ENCODE measurements around the gene DTX2.
"Not testable (repeated sequence)": the region's sequence is repeated elsewhere in the genome, so short reads cannot be mapped to it uniquely, and the experiment has no call there.

Gene DTX2

GRCh38 chr7:76495717-76496116, 34.2 kb downstream of the DTX2 start:
- not testable (repeated sequence) for DNase-seq

DNA sequence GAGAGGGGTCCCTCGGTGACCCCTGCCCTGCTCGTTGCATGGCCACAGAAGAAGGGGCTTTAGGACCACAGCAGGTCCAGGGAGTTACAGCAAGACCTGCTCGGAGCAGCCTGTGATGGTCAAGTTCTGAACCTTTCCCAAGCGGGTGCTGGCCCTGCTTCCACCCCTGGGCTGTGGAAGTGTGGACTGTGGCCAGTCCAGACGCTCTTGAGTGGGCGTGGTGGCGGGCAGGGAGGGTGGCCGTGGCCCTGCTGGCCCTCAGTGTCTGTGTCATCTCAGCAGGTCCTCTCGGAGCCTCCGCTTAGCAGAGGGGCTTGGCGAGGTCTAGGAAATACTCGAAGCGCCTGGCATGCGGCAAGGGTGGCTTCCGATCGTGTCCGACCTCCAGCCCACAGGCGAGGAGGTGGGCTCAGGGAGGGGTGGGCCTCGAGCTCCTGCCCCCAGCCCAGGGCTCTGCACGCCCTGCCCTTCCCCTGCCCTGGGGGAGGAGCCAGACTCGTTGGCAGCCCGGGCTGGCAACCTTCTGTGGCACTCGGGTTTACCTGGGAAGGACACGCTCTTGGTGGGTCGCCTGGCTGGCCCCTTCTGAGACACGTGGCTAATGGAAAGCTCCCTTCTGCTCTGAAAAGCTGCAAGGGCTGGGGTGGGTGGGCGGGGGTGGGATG, 36.5 kb downstream of the DTX2 start:
- not testable (repeated sequence) for DNase-seq

GRCh38 chr7:76498583-76499200, 37.2 kb downstream of the DTX2 start:
- not testable (repeated sequence) for DNase-seq

GRCh38 chr7:76499201-76499923, 37.9 kb downstream of the DTX2 start:
- DNase-seq = not testable (repeated sequence)

DNA sequence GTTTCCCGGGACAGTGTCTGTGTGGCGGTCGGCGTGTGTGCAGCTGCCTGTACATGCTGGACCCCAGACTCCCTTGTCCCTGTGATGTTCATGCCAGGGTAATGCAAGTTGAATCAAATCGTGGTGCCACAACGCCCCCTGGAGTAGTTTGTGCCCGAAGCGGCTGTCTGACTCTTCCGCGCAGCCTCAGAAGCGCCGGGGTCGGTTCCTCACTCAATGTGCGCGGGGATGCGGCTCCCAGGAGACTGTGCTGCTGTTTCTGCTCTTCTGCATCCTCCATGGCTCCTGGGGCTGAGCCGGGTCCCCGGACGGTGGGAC, 38.4 kb downstream of the DTX2 start:
- DNase-seq = not testable (repeated sequence)

DNA sequence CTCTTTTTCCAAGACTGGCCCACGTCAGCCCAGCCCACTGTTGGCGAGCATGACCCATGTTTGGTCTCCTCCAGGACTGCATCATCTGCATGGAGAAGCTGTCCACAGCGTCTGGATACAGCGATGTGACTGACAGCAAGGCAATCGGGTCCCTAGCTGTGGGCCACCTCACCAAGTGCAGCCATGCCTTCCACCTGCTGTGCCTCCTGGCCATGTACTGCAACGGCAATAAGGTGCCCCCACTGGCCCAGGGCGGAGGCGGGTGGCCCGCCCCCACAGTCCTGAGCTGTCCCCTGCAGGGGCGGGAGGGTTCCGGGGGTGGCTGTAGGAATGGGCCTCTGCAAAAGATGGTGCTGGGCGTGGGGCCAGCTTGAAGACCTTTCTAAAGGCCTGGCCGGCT, 40.7 kb downstream of the DTX2 start:
- DNase-seq = not testable (repeated sequence)

- not testable (repeated sequence) for DNase-seq
Measured at GRCh38 chr7:76502836-76503235, 41.3 kb downstream of the DTX2 start.

GRCh38 chr7:76503244-76503643, 41.7 kb downstream of the DTX2 start:
- DNase-seq = not testable (repeated sequence)

GRCh38 chr7:76504351-76505167, 43.0 kb downstream of the DTX2 start:
- not testable (repeated sequence) for DNase-seq

GRCh38 chr7:76505168-76506080, 43.9 kb downstream of the DTX2 start:
- no peak for DNase-seq

DNA sequence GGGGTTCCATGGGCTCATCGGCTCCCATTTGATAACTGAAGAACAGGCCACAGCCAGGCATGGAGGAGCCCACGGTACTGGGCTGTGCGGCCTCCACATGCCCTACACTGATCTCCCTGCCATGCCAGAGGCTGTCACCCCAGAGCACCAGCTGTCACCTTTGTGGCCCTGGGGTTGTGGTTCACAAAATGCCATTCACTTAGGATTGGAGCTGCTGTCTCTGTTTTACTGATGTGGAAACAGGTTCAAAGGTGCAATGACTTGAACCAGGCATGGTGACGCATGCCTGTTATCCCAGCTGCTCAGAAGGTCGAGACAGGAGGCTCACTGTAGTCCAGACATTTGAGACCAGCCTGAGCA, 44.6 kb downstream of the DTX2 start:
- DNase-seq = no peak

DNA sequence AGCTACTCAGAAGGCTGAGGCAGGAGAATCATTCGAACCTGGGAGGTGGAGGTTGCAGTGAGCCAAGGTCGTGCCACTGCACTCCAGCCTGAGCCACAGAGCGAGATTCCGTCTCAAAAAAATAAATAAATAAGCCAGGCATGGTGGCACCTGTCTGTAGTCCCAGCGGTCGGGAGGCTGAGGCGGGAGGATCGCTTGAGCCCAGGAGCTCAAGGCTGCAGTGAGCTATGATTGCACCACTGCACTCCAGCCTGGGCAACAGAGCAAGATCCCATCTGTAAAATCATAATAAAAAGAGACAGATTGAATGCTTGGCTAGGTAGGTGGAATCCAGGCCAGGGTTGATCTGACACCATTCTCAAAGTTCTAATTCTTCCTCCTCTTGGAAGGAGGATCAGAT, 45.1 kb downstream of the DTX2 start:
- not testable (repeated sequence) for DNase-seq

DNA sequence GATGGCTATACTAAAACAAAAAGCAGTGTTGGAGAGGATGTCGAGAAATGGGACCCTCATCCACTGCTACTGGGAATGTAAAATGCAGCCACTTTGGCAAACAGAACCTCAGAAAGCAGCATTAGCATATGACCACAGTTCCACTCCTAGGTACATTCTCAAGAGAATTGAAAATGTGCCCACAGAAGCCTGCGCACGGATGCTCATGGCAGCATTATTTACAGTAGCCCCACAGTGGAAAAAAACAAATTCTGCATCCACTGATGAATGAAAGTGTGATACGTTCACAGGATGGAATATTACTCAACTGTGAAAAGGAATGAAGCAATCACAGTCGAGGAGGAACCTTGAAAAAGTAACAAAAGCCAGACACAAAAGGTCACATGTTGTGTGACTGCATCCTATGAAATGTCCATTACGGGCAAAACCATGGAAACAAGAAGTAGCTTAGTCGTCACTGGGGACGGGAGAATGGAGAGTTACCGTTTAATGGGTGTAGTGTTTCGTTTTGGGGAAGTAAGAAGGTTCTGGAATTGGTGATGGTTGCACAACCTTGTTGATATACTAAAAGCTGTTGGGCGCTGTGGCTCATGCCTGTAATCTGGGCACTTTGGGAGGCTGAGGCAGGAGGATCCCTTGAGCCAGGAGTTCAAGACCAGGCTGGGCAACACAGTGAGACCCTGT, 46.4 kb downstream of the DTX2 start:
- no peak for DNase-seq

GRCh38 chr7:76509931-76510877, 48.7 kb downstream of the DTX2 start, which contains the start of gene UPK3B:
Gene UPK3B (plus strand): TSS chr7:76510552. CDS start chr7:76510653, 101 bp downstream.
- no peak for DNase-seq

GRCh38 chr7:76511200-76511910, 49.8 kb downstream of the DTX2 start:
- DNase-seq = not testable (repeated sequence)

GRCh38 chr7:76511911-76512885, 50.7 kb downstream of the DTX2 start:
- DNase-seq = not testable (repeated sequence)

DNA sequence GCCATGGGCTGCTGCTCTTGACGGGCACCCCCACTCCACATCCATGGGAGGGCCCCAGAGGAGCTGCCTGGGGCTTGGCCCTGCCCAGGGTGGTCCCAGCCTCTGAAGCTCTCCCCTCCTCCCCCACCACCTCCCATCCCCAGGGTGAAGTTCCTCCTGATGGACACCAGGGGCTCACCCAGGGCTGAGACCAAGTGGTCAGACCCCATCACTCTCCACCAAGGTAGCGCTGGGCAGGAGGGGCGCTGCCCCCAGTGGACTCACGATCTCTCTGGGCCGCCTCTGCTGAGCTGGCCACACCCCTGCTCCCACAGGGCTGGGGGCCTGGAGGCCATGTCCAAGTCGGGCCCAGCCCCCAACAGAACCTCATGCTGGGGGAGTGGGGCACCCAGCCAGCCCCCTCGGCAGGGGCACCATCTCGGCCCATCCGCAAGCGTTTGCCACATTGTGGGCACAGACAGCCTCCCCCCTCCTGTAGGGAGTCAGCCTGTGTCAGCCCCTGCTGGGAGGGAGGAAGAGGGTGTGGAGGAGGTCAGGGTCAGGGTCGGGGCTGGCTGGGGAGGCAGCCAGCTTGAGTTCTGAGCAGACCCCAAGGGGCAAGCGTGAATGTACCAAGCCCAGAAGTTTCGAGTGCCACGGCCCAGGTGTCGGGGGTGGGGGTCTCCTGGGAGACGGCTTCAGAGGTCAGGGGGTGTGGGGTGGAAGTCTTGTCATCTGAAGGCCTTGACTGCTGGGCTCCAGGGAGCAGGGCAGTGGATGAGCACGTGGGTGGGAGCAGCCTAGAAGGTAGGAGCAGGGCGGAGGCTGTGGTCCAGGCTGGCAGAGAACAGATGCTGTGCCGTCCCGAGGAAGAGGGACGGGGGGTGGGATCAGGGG, 51.7 kb downstream of the DTX2 start:
- no peak for DNase-seq

All from stimulated activated naive CD4-positive, alpha-beta T cell treated with Interleukin-2 at 50 U/mL for 16 hours (primary cell).